Liver (tissue), 9 donors: ENCODE results near the gene PYM1. TPM values are rescaled to one million over a fixed set of nuclear protein-coding genes. Genes with fewer than 3 reads are reported as not detected.
A peak's percentile ranks its signal among the peaks of the same experiment; 100 is the strongest.

ENCODE experiments used
- DNase-seq: peaks from one replicate; pipeline ENCODE4 v3.0.0-alpha.2; 2017; ENCODE audit warnings: low spot score
- H3K27ac ChIP-seq, 2 donors: one replicate each; pipeline ENCODE4 v1.7.0; 2013; ENCODE audit warnings: inconsistent platforms in 2 of 2, low read length in 2 of 2, control low read depth in 1 of 2, low read depth in 1 of 2, mild to moderate bottlenecking in 1 of 2
- H3K27me3 ChIP-seq, 4 donors: one replicate each; pipeline versions ENCODE4 v1.6.1 to v1.7.0; 2013; ENCODE audit warnings: low read length in 3 of 4, inconsistent platforms in 1 of 4, mild to moderate bottlenecking in 1 of 4, moderate library complexity in 1 of 4; ENCODE audit not compliant: control insufficient read depth in 4 of 4, insufficient read depth in 4 of 4
- H3K36me3 ChIP-seq, 4 donors: one replicate each; pipeline versions ENCODE4 v1.6.1 to v1.7.0; 2013; ENCODE audit warnings: low read length in 3 of 4, mild to moderate bottlenecking in 3 of 4, low read depth in 1 of 4, moderate library complexity in 1 of 4; ENCODE audit not compliant: control insufficient read depth in 4 of 4, insufficient read depth in 3 of 4
- H3K4me1 ChIP-seq, 4 donors: one replicate each; pipeline versions ENCODE4 v1.6.1 to v1.7.0; 2013; ENCODE audit warnings: low read length in 3 of 4, mild to moderate bottlenecking in 3 of 4, moderate library complexity in 1 of 4; ENCODE audit not compliant: control insufficient read depth in 4 of 4, insufficient read depth in 4 of 4
- H3K4me3 ChIP-seq, 3 donors: one replicate each; pipeline versions ENCODE4 v1.6.1 to v1.7.0; 2013; ENCODE audit warnings: low read length in 3 of 3, control low read depth in 1 of 3, low read depth in 1 of 3, mild to moderate bottlenecking in 1 of 3
- H3K9ac ChIP-seq, 2 donors: one replicate each; pipeline ENCODE4 v1.7.0; 2013; ENCODE audit warnings: low read length in 2 of 2, mild to moderate bottlenecking in 2 of 2, moderate library complexity in 2 of 2, control low read depth in 1 of 2, low read depth in 1 of 2
- H3K9me3 ChIP-seq, 4 donors: one replicate each; pipeline versions ENCODE4 v1.6.1 to v1.7.0; 2013; ENCODE audit warnings: low read length in 3 of 4; ENCODE audit not compliant: control insufficient read depth in 4 of 4
- CTCF ChIP-seq: fragments of 150-350 bp; IDR thresholded peaks from 2 replicates; pipeline ENCODE4 v1.5.1; 2017; ENCODE audit warnings: improper control_type of control experiment, low read depth, low read length; ENCODE audit not compliant: missing input control
- EGR1 ChIP-seq, 2 donors: IDR thresholded peaks; 2 replicates each; pipeline ENCODE4 v1.6.1; 2016 to 2018; ENCODE audit warnings: antibody characterized with exemption in 2 of 2, low read depth in 2 of 2
- FOXA1 ChIP-seq: IDR thresholded peaks from 2 replicates; pipeline ENCODE4 v1.6.1; 2016; ENCODE audit warnings: antibody characterized with exemption
- GABPA ChIP-seq, 2 donors: IDR thresholded peaks in 1 of 2; conservative IDR thresholded peaks in 1 of 2; 2 replicates each; pipeline ENCODE4 v1.6.1; 2016; ENCODE audit warnings: antibody characterized with exemption in 2 of 2, mild to moderate bottlenecking in 1 of 2, moderate library complexity in 1 of 2
- HNF4A ChIP-seq, 2 donors: conservative IDR thresholded peaks; 2 replicates each; pipeline ENCODE4 v1.6.1; 2016; ENCODE audit warnings: antibody characterized with exemption in 2 of 2, mild to moderate bottlenecking in 2 of 2
- HNF4G ChIP-seq: IDR thresholded peaks from 2 replicates; pipeline ENCODE4 v1.6.1; 2016; ENCODE audit warnings: antibody characterized with exemption
- JUND ChIP-seq, 2 donors: IDR thresholded peaks; 2 replicates each; pipeline ENCODE4 v1.6.1; 2016; ENCODE audit warnings: antibody characterized with exemption in 2 of 2
- MAX ChIP-seq: IDR thresholded peaks from 2 replicates; pipeline ENCODE4 v1.6.1; 2016; ENCODE audit warnings: antibody characterized with exemption
- NR2F2 ChIP-seq: IDR thresholded peaks from 2 replicates; pipeline ENCODE4 v1.6.1; 2016; ENCODE audit warnings: antibody characterized with exemption
- RAD21 ChIP-seq, 2 donors: IDR thresholded peaks; 2 replicates each; pipeline ENCODE4 v1.6.1; 2016; ENCODE audit warnings: antibody characterized with exemption in 2 of 2, mild to moderate bottlenecking in 2 of 2
- RXRA ChIP-seq, 2 donors: IDR thresholded peaks; 2 replicates each; pipeline ENCODE4 v1.6.1; 2017 to 2018; ENCODE audit warnings: antibody characterized with exemption in 2 of 2, mild to moderate bottlenecking in 1 of 2
- SP1 ChIP-seq: IDR thresholded peaks from 2 replicates; pipeline ENCODE4 v1.6.1; 2018; ENCODE audit warnings: antibody characterized with exemption, mild to moderate bottlenecking
- TAF1 ChIP-seq: conservative IDR thresholded peaks from 2 replicates; pipeline ENCODE4 v1.6.1; 2016; ENCODE audit warnings: antibody characterized with exemption, mild to moderate bottlenecking
- YY1 ChIP-seq: IDR thresholded peaks from 2 replicates; pipeline ENCODE4 v1.6.1; 2016; ENCODE audit warnings: antibody characterized with exemption, mild to moderate bottlenecking
- WGBS: extraction: QIAGEN DNeasy Blood & Tissue Kit; methylation state at CpG from one replicate; pipeline ENCODE4 v1.1.7; 2013; 5-methylcytosine and 5-hydroxymethylcytosine counted together
- polyA plus RNA-seq, 2 donors: library from polyadenylated mRNA; stranded (reverse) in 1 of 2; unstranded in 1 of 2; fragments of 200-250 nt in 1 of 2; fragments of >200 nt in 1 of 2; fragmentation: Nextera tagmentation in 1 of 2; extraction: Ambion mirVana in 1 of 2; gene quantifications; one replicate each; pipeline versions ENCODE4 v1.2.1 to v1.2.3, GENCODE V29; 2013 to 2015
- total RNA-seq, 2 donors: library from RNA; depleted of rRNA; stranded (reverse); fragments of >200 nt; gene quantifications; one replicate each; pipeline ENCODE4 v1.2.3, GENCODE V29; 2014
- TF ChIP-seq, protein P1 (sequence below): IDR thresholded peaks from 2 replicates; pipeline ENCODE4 v1.6.1; 2016; ENCODE audit warnings: antibody characterized with exemption, mild to moderate bottlenecking
- TF ChIP-seq, protein P2 (sequence below): IDR thresholded peaks from 2 replicates; pipeline ENCODE4 v1.6.1; 2016; ENCODE audit warnings: antibody characterized with exemption
- TF ChIP-seq, protein P3 (sequence below): IDR thresholded peaks from 2 replicates; pipeline ENCODE4 v1.6.1; 2016; ENCODE audit warnings: antibody characterized with exemption
- donor health status: healthy.
- donor health status: healthy.
- donor health status: healthy.
- donor health status: healthy.
- donor health status: healthy.

The PYM1 gene
- total and polyA plus RNA-seq, 4 donors, result 16.7 to 29.4 (median 21.3) TPM

- TF ChIP-seq, protein P1, sequence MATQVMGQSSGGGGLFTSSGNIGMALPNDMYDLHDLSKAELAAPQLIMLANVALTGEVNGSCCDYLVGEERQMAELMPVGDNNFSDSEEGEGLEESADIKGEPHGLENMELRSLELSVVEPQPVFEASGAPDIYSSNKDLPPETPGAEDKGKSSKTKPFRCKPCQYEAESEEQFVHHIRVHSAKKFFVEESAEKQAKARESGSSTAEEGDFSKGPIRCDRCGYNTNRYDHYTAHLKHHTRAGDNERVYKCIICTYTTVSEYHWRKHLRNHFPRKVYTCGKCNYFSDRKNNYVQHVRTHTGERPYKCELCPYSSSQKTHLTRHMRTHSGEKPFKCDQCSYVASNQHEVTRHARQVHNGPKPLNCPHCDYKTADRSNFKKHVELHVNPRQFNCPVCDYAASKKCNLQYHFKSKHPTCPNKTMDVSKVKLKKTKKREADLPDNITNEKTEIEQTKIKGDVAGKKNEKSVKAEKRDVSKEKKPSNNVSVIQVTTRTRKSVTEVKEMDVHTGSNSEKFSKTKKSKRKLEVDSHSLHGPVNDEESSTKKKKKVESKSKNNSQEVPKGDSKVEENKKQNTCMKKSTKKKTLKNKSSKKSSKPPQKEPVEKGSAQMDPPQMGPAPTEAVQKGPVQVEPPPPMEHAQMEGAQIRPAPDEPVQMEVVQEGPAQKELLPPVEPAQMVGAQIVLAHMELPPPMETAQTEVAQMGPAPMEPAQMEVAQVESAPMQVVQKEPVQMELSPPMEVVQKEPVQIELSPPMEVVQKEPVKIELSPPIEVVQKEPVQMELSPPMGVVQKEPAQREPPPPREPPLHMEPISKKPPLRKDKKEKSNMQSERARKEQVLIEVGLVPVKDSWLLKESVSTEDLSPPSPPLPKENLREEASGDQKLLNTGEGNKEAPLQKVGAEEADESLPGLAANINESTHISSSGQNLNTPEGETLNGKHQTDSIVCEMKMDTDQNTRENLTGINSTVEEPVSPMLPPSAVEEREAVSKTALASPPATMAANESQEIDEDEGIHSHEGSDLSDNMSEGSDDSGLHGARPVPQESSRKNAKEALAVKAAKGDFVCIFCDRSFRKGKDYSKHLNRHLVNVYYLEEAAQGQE, result no peak
- TF ChIP-seq JUND (IDR thresholded peaks at IDR 0.05) (no peak), GABPA (IDR thresholded peaks at IDR 0.05 in 1 of 2, conservative IDR thresholded peaks at IDR 0.05 in 1 of 2) (no peak), SP1 (no peak), YY1 (no peak), RXRA (IDR thresholded peaks at IDR 0.05) (no peak)
- TF ChIP-seq, protein P2, sequence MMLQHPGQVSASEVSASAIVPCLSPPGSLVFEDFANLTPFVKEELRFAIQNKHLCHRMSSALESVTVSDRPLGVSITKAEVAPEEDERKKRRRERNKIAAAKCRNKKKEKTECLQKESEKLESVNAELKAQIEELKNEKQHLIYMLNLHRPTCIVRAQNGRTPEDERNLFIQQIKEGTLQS, result no peak
- TF ChIP-seq, protein P3, sequence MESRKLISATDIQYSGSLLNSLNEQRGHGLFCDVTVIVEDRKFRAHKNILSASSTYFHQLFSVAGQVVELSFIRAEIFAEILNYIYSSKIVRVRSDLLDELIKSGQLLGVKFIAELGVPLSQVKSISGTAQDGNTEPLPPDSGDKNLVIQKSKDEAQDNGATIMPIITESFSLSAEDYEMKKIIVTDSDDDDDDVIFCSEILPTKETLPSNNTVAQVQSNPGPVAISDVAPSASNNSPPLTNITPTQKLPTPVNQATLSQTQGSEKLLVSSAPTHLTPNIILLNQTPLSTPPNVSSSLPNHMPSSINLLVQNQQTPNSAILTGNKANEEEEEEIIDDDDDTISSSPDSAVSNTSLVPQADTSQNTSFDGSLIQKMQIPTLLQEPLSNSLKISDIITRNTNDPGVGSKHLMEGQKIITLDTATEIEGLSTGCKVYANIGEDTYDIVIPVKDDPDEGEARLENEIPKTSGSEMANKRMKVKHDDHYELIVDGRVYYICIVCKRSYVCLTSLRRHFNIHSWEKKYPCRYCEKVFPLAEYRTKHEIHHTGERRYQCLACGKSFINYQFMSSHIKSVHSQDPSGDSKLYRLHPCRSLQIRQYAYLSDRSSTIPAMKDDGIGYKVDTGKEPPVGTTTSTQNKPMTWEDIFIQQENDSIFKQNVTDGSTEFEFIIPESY, result no peak
These were observed 5.6 kb upstream of the PYM1 start (continued) for GRCh38 chr12:55933169-55933798.

DNA sequence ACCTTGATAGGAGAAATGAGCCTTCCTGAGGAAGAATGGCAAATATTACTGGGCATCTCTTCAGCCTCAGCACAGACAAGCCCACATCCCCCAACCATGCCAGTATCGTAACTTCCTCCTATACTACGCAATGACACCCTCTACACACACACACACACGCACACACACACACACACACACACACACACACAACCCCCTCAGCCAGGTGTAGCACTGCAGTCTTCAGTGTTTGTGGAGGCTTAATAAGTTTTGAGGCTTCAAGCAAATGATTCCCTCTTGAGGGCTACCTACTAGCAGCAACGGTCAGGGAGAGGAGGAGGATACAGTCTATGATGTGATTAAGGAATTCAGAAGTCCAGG lies 4.8 kb upstream of the PYM1 start:
- H3K4me1 ChIP-seq, result peaks cover 4 to 20% (median 10%) of the 10 kb centered on the region in 4 donors
- no peaks in the 10 kb centered on the region for H3K9me3 ChIP-seq
- WGBS, result 25% methylated on average over 4 of the region's 4 CpGs
- TF ChIP-seq CTCF, result no peak
- TF ChIP-seq, protein P3, result no peak
- TF ChIP-seq RAD21 (IDR thresholded peaks at IDR 0.05), result no peak
- no peak for TF ChIP-seq YY1
- TF ChIP-seq EGR1 (IDR thresholded peaks at IDR 0.05; ENCODE audit: low read depth in 2 of 2), result no peak
- no peak for TF ChIP-seq NR2F2
- TF ChIP-seq RXRA (IDR thresholded peaks at IDR 0.05), result no peak
- TF ChIP-seq, protein P2, result no peak
- TF ChIP-seq, protein P1, result no peak
- TF ChIP-seq TAF1, result no peak
- no peak for TF ChIP-seq HNF4A (conservative IDR thresholded peaks at IDR 0.05)
- no peak for TF ChIP-seq HNF4G
- no peak for TF ChIP-seq JUND (IDR thresholded peaks at IDR 0.05)
- no peak for TF ChIP-seq FOXA1
- no peak for TF ChIP-seq MAX
- TF ChIP-seq SP1, result no peak
- no peak for TF ChIP-seq GABPA (IDR thresholded peaks at IDR 0.05 in 1 of 2, conservative IDR thresholded peaks at IDR 0.05 in 1 of 2)
- H3K27ac ChIP-seq, result no peak overlapping the region
- no peaks in the 10 kb centered on the region for H3K36me3 ChIP-seq
- H3K9ac ChIP-seq, result peak overlapping the region in 1 of 2 donors; percentile 33
- H3K27me3 ChIP-seq, result no peaks in the 10 kb centered on the region
- no peak for DNase-seq
- peak overlapping the region in 2 of 3 donors; percentile 29 to 68 for H3K4me3 ChIP-seq
